HG03097 (cell line): Measurements from ENCODE around the gene KISS1R.
A peak's percentile ranks its signal among the peaks of the same experiment; 100 is the strongest.

Experiments used
- ATAC-seq: cut with Tn5 transposase; IDR thresholded peaks from one replicate; pipeline ENCODE4 v1.9.1; 2021; ENCODE audit not compliant: unreplicated experiment, low FRiP score

Gene KISS1R

DNA sequence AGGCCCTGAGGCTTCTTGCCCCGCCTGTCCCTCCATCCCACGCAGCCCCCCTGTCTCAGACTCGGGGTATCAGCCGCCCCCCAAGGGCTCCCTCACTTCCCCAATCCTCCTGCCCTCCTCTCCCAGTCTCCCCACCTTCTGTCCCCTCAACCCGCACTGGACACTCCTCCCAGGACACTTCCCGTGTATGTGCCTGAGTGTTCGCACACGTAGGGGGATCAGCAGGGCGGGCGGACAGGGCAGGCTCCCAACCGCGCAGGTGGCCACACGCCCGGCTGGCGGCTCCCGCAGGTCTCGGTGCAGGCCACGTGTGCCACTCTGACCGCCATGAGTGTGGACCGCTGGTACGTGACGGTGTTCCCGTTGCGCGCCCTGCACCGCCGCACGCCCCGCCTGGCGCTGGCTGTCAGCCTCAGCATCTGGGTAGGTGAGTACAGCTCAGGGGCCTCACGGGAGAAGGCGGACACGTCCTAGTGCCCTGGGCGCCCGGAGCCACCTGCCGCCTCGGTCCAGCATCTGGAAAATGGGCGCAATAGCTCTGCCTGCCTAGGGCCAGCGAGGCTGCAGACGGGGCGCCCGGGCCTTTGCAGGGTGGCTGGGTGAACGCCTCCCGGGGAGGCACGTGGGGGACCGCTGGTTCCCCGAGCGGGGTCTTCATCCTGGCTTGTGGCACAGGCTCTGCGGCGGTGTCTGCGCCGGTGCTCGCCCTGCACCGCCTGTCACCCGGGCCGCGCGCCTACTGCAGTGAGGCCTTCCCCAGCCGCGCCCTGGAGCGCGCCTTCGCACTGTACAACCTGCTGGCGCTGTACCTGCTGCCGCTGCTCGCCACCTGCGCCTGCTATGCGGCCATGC is 2.3 kb downstream of the KISS1R start:
- ATAC-seq: no peak

DNA sequence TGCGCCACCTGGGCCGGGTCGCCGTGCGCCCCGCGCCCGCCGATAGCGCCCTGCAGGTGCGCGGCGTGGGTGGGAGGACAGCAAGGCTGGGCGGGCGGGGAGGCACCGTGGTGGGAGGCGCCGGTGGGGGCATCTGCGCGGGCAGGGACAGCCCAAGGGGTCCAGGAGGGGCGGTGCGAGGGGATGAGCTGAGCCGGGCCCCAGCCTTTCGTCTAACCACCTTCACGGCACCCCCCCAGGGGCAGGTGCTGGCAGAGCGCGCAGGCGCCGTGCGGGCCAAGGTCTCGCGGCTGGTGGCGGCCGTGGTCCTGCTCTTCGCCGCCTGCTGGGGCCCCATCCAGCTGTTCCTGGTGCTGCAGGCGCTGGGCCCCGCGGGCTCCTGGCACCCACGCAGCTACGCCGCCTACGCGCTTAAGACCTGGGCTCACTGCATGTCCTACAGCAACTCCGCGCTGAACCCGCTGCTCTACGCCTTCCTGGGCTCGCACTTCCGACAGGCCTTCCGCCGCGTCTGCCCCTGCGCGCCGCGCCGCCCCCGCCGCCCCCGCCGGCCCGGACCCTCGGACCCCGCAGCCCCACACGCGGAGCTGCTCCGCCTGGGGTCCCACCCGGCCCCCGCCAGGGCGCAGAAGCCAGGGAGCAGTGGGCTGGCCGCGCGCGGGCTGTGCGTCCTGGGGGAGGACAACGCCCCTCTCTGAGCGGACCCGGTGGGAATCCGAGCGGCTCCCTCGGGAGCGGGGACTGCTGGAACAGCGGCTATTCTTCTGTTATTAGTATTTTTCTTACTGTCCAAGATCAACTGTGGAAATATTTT is 3.1 kb downstream of the KISS1R start:
- ATAC-seq: no peak

DNA sequence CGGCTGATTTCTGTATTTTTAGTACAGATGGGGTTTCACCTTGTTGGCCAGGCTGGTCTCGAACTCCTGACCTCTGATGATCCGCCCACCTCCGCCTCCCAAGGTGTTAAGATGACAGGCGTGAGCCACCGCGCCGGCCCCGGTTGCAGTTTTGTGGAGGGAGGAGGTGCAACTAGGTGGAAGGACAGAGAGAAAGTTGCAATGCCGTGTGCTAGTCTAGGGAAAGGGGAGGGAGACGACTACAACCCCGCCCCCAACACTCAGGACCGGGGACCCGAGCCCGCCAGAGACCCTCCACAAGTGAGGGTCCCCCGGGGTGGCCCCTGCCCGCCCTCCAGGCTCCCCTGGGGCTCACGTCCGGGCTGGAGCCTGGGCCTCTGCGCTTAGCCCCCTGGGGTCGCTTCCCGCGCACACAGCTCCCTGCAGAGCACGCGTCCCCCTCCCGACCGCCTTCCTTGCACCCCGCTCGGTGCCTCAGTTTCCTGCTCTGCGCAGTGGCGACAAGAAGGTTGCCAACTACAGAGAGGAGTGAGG is 7.5 kb downstream of the KISS1R start:
- ATAC-seq: no peak

- peak; percentile 37 for ATAC-seq
Measured at GRCh38 chr19:925087-925525, 8.0 kb downstream of the KISS1R start.

DNA sequence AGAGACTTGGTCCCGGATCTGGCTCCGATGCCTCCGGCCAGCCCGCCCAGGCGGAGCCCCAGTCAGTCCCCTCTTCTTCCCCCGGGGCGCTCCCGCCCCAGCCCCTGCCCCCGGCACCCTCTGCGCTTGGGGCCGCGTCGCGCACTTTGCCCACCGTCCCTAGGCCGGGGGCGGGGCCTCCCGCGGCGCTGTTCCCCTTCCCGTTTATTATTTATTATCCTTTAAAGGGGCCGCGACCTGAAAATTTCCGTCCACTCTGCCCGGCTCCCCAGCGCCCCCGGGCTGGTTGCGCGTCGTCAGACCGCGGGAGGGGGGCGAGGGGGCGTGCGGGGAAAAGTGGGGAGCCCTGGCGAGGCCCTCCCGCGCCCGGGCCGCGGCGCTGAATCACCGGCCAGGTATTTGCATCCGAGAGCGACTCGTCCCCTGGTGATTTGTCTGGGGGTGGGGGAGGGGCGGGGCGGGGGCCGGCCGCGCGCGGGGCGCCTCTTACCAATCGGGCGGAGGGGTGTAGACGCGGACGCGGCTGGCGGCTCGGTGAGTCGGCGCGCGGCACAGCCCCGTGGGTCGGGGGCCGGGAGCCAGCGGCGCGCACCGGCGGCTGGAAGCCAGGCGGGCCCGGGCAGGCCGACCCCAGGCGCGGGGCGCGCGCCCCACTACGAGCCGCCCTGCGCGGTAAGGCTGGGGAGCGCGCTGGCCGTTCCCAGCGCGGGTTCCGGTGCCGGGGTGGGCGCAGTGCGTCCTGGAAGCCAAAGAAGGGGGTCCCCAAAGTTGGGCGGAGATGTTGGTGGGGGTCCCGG is 8.6 kb downstream of the KISS1R start, which contains the start of gene ARID3A:
TSS of gene ARID3A (plus strand) at position 510 of the 797 bp plus-strand sequence. CDS start 3,494 bp downstream, outside the sequence.
- ATAC-seq: peak; percentile 53

GRCh38 chr19:926323-926588 is 9.1 kb downstream of the KISS1R start:
- ATAC-seq: no peak

DNA sequence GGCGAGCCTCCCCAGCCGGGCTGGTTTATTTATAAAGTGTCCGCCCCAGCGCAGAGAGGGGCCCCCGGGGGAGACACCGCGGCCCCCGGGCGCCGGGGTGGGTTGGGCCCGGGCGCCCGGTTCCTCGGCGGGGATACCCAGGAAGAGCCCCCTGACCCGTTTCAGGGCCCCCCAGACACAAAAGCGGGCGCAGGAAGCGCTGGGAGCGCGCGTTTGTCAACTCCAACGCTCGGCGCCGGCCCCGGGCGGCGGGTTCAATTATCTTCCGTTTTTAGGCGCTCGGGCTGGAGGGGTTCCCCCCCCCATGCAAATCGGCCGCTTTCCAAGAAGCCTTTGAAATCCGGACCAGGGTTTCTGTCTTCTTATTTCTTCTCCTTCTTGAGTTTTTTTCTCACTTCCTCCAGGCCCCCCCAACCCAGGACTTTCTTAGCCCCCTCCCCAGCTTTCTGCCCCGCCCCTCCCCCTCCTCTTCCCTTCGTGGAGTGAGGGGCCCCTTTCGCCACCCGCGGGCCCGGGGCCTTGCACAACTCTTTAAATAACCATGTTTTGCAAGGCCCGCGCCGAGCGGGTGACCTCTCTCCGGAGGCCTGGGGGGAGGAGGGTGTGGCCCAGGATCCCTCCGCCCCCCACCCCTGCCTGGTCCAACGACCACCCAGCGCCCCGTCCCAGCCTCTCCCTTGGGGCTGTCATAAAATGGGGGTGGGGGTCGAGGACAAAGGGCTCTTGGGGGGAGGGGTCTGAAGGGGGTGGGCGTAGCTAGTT is 9.6 kb downstream of the KISS1R start:
- no peak for ATAC-seq

- ATAC-seq: no peak
Measured at GRCh38 chr19:927351-927779, 10.2 kb downstream of the KISS1R start.

GRCh38 chr19:927780-928401 is 10.8 kb downstream of the KISS1R start:
- ATAC-seq: no peak

GRCh38 chr19:928471-929202 is 11.5 kb downstream of the KISS1R start:
- ATAC-seq: no peak

DNA sequence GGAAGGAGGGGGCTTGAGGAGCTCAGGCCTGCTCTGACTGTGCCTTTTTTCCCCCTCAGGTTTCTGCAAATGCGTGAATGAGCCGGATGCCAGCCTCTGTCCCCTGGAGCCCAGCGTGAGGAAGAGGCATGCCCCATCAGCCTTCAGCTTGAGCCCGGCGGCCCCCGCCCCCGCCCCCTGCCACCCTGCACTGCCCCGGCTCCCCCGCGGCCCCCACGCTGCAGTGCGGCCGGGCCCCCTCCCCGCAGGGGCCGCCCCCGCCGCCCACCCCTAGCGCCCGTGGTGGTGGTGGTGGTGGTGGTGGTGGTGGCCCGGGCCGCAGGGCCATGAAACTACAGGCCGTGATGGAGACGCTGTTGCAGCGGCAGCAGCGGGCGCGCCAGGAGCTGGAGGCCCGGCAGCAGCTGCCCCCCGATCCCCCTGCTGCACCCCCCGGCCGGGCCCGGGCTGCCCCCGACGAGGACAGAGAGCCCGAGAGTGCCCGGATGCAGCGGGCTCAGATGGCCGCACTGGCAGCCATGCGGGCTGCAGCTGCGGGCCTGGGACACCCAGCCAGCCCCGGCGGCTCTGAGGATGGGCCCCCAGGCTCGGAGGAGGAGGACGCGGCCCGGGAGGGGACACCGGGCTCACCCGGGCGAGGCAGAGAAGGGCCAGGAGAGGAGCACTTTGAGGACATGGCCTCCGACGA is 12.2 kb downstream of the KISS1R start:
- no peak for ATAC-seq

- ATAC-seq: no peak
Measured at GRCh38 chr19:929891-930258, 12.7 kb downstream of the KISS1R start.

GRCh38 chr19:931860-932647 is 14.9 kb downstream of the KISS1R start:
- no peak for ATAC-seq

GRCh38 chr19:932648-933552 is 15.8 kb downstream of the KISS1R start:
- ATAC-seq: no peak

DNA sequence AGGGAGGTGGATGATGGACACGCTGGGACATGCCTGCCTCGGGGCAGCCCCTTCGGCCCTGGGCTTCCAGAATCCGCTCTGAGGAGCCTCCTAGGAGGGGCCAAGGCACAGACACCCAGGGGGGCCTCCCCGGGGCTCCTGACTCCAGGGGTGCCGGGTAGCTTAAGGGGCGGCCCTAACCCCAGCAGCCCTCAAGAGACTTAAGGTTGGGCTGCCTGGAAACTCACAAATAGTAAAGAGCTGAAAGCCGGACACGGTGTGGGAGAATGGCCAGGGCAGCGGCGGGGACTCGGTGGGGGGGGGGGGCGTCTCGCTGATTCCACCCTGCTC is 16.4 kb downstream of the KISS1R start:
- ATAC-seq: no peak

GRCh38 chr19:934197-934840 is 17.2 kb downstream of the KISS1R start:
- ATAC-seq: no peak
